NCI-H1105 (cell line): ENCODE measurements around the gene EMSY.
"Not testable (repeated sequence)": the region's sequence is repeated elsewhere in the genome, so short reads cannot be mapped to it uniquely, and the experiment has no call there.

Experiments
- DNase-seq: peaks from one replicate; lab custom pipeline; 2025; lab: John Stamatoyannopoulos, UW

The EMSY gene, protein sequence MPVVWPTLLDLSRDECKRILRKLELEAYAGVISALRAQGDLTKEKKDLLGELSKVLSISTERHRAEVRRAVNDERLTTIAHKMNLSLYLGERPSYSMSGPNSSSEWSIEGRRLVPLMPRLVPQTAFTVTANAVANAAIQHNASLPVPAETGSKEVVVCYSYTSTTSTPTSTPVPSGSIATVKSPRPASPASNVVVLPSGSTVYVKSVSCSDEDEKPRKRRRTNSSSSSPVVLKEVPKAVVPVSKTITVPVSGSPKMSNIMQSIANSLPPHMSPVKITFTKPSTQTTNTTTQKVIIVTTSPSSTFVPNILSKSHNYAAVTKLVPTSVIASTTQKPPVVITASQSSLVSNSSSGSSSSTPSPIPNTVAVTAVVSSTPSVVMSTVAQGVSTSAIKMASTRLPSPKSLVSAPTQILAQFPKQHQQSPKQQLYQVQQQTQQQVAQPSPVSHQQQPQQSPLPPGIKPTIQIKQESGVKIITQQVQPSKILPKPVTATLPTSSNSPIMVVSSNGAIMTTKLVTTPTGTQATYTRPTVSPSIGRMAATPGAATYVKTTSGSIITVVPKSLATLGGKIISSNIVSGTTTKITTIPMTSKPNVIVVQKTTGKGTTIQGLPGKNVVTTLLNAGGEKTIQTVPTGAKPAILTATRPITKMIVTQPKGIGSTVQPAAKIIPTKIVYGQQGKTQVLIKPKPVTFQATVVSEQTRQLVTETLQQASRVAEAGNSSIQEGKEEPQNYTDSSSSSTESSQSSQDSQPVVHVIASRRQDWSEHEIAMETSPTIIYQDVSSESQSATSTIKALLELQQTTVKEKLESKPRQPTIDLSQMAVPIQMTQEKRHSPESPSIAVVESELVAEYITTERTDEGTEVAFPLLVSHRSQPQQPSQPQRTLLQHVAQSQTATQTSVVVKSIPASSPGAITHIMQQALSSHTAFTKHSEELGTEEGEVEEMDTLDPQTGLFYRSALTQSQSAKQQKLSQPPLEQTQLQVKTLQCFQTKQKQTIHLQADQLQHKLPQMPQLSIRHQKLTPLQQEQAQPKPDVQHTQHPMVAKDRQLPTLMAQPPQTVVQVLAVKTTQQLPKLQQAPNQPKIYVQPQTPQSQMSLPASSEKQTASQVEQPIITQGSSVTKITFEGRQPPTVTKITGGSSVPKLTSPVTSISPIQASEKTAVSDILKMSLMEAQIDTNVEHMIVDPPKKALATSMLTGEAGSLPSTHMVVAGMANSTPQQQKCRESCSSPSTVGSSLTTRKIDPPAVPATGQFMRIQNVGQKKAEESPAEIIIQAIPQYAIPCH (N-terminal part only)

DNA sequence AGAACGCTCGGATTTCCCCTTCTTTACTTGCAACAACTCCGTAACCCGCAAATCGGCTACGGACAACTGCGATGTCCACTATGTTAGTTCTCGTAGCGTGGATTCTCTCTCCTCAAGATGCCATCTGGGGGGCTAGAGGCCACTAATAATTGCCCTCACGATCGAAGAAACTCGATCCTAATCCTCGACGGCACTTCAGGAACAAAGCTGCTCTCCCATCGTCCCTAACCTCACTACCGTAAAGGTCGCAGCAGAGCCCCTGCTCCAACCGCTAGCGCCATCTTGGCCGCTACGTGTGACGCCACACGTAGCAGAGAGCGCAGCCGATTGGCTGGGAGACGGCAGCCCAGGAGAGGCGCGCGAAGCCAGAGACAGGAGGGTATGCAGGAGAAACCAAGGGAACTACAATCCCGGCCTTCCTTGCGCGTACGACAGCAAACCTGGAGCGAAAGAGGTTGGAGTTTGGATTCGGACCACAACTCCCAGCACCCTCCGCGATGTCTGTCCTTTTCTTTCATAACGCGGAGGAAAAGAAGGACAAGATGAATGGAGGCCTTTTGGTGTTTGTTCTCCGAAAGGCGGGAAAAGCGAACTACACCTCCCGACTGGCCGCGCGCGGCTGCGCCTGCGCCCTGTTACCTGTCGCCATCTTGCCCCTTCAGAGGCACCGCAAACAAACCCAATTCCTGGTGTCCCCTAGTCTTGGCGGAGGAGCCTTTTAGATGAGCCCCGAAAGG is at the start of gene EMSY:
EMSY (plus strand) TSS at position 635 of the 737 bp plus-strand sequence. CDS start 1,921 bp downstream, outside the sequence.
- DNase-seq = peak; percentile 99

DNA sequence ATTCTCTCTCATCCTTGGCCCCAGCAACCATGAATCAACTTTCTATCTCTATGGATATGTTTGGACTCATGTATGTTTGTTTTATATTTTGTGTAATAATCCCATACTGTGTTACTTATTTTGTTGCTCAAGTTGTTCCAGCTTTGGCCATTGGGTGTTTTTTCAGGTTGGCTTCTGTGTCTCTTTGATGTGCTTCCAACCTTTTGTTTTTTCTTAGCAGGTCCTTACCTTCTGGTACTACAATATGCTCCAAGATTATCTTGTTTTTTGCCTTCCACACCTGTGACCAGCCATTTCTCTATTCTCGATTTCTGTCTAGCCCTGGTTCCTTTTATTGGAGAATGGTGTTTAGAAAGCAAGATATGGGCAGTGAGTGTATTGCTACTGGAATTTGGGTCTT is 49.5 kb upstream of the EMSY start:
- no peak for DNase-seq

DNA sequence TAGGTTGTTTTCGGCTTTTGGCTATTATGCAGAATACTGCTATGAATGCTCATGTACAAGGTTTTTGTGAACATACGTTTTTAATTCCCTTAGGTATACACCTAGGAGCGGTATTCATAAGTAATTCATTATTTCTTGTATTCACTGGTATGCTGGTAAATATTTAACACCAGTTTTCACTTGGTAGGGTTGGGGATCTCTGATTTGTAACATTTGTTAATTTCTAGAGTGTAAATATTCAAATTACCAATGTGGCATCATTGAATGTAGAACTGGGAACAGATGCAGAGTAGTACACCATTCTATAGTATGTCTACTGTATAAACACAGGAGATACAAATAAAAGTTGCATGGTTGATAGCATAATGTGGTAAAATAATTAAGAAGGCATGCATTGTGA is 47.4 kb upstream of the EMSY start:
- DNase-seq = no peak

DNA sequence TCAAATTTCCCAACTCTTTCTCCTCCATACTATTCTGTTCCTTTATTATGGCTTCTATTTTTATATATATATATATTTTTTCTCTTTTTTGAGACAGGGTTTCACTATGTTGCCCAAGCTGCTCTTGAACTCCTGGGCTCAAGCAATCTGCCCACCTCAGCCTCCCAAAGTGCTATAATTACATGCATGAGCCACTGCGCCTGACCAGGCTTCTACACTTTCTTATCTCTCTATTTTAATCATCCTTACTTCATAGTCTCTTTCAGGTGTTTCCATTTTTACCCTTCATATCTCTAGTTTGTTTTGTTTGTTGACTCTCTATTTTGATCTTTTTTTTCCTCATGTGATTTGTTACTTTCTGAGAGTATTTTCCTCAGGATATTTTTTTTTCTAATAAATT is 43.9 kb upstream of the EMSY start:
- no peak for DNase-seq

DNA sequence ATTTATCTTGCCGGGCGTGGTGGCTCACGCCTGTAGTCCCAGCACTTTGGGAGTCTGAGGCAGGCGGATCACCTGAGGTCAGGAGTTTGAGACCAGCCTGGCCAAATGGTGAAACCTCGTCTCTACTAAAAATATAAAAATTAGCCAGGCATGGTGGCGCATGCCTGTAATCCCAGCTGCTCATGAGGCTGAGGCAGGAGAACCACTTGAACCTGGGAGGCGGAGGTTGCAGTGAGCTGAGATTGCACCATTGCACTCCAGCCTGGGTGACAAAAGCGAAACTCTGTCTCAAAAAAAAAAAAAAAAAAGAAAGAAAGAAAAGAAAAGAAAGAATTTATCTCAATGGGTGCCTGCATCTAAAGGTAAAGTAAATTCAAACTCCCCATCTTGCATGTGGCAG is 43.3 kb upstream of the EMSY start:
- not testable (repeated sequence) for DNase-seq

DNA sequence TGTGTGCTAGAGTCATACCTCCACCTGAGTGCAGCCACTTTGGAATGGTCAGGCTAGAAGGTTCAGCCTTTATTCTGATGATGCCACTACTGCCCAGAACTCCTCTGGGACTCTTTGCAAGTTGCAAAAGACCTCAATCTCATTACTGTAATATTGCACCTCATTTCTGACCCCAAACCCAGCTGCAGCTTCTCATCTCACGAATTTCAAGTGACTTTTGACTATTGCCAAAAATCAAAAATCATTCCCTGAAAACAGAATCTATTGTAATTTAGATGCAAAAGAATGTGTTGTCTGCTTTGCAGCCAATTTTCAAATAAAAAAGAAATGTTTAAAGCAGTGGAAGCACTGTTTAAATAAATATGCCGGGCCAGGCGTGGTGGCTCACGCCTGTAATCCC is 38.5 kb upstream of the EMSY start:
- DNase-seq = no peak

DNA sequence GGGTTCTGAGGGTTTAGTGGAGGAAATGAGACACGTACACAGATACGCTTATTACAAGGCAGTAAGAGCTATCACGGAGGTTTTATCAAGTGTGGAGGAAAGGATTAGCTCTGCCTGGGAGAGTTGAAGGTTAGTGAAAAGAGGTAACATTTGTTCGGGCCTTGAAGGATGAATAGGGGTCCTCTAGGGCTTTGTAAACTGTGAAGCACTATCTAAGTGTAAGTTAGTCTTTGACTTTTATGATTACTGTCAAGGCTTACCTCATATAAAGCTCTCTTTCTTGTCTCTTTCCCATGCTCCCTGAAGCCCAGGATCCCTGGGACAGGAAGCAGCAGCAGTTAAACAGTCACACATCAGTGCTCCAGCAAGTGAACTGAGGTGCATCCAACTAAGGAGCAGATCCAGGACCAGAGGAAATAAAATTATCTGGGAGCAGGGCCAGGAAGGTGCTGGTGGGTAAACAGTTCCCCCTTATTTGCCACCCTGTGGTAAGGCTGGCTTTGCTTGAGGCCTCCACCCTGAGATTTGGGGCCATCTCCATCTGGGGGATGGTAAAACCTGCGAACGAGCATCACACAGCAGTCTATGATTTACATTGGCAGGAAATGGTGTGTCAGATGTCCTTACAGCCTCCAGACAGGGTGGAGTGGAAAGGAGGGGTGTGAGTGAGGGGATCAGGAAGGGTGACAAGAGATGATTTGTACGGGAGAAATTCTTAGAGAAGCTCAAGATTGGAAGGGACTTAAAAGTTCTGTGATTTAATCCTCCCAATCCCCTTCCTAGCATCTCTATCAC is 36.5 kb upstream of the EMSY start:
- no peak for DNase-seq

DNA sequence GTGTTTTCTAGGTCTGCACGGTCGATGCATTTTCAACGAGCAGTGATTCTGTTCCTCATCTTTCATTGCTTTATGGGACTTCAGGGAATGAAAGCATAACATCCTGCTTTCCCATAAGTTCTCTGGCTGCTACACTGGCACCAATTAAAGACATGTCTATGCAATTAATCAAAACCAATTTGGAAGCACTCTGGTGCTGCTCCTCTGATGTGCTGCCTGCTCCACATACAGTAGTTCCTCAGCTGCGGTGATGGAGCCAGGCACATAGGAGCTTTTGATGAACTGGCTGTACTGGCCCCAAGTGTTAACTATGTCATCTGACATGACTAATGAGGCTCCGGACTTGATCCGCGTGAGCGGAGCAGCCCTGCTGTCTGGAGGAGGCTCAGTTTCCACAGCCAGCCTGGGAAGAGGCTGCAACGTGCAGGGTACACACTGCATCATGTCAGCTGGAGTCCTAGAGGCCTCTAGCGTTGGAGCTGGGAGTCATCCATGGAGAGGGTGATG is 33.9 kb upstream of the EMSY start:
- no peak for DNase-seq

DNA sequence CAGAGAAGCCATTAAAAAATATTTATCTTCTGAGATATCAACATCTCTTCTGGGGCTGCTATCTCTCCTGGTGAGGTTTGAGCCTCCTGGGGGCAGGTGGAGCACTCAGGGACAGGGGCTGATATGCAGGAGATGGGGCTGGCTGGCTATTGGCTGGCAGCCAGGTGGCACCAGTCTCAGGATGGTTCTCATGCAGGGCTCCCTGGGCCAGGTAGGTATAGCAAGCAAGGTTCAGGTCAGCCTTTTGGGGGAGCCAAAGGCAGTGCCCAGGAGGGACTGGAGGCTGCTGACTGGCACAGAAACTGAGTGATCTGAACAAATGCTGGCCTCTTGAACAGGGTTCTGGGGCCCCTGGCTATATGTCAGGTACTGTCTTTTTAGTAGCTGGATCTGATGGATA is 29.7 kb upstream of the EMSY start:
- no peak for DNase-seq

DNA sequence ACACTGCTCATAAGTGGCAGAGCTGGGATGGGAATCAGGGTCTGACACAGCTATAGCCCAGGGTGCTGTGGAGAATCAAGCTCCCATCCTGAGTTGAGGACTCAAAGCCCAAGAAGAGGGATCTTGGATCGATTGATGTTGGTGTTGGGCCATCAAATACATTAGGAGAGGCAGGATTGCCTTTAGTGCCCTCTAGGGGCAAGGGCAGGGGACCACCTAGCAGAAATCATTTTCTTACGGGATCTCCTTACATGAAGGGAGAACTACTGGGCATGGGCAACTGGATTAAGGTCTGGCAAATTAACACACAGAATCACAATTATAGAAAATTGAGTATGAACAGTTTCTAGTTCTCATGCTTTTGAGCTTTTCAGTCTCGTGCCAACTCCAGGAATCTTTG is 24.9 kb upstream of the EMSY start:
- no peak for DNase-seq

DNA sequence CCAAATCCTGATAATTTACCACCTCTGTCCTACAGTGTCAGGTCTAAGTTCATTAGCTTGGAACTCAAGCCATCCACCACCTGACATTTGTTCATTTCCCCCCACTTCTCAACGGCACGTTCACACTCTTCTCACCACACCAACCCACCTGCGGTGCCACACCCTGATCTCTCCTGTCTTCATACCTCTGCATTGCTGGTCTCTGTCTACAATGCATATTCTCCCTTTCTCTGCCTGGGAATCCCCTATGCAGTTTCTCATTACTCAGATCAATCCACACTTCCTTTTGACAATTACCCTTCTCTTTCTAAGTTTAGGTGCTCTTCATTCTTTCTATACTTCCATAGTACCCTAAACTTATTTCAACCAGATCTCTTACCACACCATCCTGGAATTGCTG is 20.4 kb upstream of the EMSY start:
- DNase-seq = no peak

DNA sequence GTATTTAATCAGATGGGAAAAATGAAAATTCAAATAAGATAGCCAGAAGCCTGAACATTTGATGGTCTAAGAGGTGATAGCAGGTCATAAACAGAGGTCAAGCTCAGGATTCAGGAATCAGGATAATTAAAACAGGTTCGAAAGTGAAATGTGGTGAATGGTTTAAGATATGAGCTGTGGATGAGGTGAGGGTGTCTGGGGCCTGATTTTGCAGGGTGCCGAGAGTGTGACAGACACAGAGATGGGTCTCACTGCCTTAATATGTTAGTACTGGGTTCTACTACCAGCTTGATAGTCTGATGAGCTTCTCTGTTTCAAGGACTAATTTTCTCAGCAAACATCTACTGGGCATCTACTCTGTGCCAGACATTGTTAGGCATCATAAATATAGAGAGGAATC is 19.9 kb upstream of the EMSY start:
- DNase-seq = no peak

DNA sequence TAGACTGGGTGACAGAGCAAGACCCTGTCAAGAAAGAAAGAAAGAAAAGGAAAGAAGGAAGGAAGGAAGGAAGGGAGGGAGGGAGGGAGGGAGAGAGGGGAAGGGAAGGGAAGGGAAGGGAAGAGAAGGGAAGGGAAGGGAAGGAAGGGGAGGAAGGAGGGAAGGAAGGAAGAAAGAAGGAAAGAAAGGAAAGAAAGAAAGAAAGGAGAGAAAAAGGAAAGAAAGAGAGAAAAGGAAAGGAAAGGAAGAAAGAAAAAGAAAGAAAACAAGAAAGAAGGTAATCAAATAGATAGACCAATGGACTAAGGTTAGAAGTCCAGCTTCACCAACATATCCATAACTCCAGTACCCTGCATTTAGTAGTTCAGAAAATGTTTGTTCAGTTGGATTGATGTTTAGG is 18.2 kb upstream of the EMSY start:
- no peak for DNase-seq

DNA sequence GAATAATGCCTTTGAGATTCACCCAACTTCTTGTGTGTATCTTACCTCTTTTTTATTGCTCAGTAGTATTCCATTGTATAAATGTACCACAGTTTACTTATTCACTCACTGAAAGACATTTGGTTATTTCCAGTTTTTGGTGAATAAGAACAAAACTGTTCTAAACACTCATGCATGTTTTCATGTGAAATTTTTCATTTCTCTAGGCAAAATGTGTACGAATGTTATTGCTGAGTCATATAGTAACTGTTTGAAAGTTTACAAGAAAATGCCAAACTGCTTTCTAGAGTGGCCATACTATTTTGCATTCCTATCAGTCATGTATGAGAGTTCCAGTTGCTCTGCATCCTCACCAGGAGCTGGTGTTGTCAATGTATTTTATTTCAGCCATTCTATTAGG is 8.8 kb upstream of the EMSY start:
- no peak for DNase-seq

DNA sequence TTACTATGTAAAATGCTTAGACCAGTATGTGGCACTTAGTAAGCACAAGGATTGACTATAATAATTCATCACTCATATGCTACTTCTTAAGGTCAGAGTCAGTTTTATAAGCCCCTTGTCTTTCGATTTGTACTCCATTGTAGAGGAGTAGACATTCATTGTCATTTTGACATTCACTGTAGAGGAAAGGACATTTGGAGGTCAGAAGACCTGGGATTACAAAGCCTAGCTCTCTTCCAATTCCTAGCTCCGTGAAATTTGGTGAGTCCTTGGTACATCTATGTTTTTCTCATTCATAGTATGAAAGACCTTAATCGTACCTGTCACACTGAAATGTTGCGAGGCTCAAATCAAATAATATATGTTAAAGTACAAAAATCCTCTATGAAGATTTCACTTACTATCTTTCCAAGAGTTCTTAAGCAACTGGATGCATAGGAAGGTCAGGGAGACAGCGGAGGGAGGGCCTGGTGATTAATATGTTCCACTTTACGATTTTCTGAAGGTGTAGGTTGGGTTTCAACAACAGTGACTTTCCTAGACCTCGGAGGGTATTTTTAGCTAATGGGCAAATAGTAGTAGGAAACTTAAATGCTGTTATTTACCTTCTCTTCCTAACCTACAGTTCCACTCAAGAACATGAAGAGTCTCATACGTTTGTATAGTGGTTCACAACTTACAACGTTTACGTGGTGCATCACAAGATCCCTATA is 1.4 kb upstream of the EMSY start:
- DNase-seq = no peak

DNA sequence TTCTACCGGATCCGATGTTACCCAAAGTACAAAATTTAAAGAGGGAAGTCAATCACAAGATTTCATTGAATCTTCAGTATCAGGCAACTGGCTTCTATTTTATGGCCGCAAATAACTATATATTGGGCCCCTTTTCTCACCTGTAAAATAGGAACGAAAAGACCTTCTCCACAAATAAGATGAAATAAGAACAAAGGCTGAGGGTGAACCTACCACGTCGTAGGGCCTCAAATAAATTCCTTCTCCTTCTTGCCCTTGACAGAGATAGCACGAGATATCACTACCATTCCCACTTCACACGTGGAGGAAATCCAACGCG is 794 bp upstream of the EMSY start:
- DNase-seq = no peak

DNA sequence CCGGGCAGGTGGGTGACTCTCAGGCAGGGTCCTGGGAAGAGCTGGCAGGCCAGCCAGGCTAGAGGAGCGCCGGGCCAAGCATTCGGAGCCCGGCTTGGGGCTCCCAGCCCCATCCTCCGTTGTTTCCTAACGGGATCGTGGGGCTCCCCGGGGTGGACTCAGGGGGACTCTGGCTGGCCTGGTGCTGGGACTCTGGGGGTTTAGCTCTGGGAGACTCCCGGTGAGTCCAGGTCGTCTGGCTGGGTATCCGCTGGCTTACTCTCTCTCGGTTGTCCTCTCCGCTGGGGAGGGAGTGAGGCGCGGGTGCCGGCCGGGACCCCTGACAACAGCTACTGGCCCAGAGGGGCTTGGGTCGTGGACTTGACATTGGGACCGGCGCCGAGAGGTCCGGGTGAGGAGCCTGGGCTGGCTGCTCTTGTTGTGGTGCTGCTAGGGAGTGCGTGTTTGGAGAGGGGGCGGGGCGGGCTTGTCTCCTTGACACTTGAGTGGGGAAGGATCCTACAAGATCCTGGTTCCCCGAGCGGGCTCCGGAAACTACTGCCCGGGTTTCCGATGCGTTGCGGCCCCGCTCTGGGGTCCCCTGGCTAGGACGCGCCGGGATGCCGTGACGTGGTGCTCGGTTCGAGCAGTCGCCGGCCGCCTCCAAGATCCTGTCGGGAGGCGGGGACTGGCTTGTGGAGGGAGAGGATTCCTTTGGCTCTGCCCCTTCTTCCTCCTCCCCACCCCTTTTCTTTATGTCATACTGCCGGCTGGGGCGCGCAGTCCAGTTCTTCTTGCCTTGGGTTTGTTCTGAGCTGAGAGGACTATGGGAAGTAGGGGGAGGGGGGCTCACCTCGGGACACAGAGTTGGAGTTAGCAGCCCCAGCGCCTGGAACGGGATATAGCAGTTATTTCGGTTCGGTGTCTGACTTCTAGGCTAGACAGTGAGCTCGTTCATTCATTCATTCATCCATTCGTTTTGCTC is 585 bp downstream of the EMSY start:
- DNase-seq = peak; percentile 64

DNA sequence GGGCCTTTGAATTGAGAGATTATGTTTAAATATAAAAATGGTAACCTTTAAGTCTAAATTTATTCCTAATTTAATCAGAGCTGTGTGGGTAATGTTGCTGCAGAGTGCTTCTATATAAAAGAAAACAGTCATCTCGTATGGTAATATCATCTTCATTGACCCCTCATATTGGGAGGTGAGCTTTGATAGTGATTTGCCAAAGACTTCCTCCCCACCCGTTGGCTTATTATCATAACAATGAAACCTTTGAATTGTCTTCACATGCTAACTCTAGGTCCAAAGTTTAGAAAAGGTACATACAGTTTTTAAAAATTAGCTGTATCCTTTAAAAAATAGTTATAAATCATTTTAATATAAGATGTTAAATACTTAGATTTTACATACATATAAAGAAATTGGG is 3.7 kb downstream of the EMSY start:
- DNase-seq = no peak

DNA sequence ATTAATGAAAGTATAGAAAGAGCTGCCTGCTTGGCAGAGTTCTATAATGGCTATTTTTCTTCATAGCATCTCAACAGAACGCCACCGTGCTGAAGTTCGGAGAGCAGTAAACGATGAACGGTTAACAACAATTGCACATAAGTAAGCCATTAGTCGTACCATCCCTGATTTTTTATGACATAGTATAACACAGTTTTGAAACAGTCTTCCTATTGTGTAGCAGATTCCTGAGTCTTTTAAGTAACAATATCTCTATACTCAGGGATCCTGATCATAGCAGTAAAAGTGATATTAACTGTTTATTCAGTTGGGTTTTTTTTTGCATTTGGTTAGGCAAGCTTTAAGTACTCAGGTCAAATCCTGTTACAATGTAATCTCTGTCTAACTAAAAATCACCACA is 8.4 kb downstream of the EMSY start:
- no peak for DNase-seq
